ENCODE results near the gene KCNH4. TPM values are rescaled to one million over a fixed set of nuclear protein-coding genes. Genes with fewer than 3 reads are reported as not detected.
A peak's percentile ranks its signal among the peaks of the same experiment; 100 is the strongest.

KCNH4 gene
- total and polyA plus RNA-seq, 9 of the 15 experiments (the other 6 are each of a cell fraction or from before 2014, with no cell fraction given): 0.10 to 1.8 (median 0.50) TPM

DNA sequence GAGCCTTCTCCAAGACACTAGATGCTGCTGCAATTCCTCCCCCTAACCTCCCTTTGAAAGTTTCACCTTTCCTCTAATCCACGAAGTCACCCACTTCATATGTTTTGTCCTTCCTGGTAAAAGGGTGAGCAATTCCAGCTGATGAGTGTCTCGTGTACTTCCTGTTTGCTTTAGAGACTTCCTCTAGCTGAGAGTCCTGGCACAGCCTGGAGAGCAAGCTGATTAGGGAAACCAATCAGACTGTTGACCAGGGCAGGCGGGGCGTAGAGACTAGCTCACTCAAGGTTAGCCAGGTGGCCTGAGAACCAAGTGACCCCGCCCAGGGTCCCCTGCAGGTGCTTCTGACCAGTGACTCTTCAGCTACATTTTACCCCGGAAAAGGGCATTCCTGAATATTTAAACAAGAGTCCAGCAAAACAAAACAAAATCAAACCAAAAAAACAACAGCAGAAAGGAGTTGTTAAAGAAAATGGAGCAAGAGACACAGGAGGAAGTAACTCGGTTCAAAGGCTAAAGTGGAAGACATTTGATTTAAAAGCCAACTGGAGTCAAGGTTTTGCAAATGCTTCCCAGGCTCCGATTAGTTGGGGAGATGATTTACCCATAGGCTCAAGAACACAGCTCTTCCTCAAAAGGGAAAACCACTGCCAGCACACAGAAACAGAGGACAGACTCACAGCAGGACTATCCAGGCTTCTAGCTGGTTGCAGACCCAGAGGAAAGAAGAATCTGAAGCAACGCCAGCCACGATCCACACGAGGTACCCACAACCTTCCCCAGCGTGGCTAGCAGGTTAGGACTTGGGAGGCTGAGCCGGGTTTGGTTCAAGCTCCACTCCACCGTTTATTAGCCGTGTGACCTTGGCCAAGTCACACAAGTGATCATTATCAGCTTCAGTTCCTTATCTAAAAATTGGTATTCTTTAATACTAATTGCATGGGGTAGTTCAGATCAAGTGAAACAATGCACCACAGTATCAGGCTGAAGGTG, 45.0 kb downstream of the KCNH4 start (continued):
- TF ChIP-seq SRSF3 (IDR thresholded peaks at IDR 0.05; ENCODE audit: insufficient read depth, low read length) (no peak), GABPB2 (CRISPR knock-in tag; conservative IDR thresholded peaks at IDR 0.05) (no peak), BRF2 (IDR thresholded peaks at IDR 0.05; ENCODE audit: borderline replicate concordance, insufficient read depth, insufficient read length) (no peak)

- CTCF ChIA-PET (ENCODE audit: low intra/inter-chr PET ratio): no interaction called here
- ATAC-seq (no peak), DNase-seq (ENCODE audit: extremely low read depth in 1 of 4, low spot score in 3 of 4) (no peak), FAIRE-seq (no peak)
- no peak overlapping the region for H2AFZ ChIP-seq (ENCODE audit: low read depth, low read length)
- in situ Hi-C loops (cut with MboI): no loop called here
- no peaks in the 10 kb centered on the region for H3K9me3 ChIP-seq (replicated peaks; ENCODE audit: control insufficient read depth, insufficient read depth, low read depth, low read length)
- peaks cover 84% of the 10 kb centered on the region for H3K79me2 ChIP-seq (ENCODE audit: control insufficient read depth, insufficient read depth, low read length)
- POLR2A ChIA-PET: interaction anchor here (0.9 to 1.2 kb wide), 4 partner anchors 16 to 109 kb away, joined by 3 to 4 read pairs (median 4); partner anchors contain the start of gene KCNH4
- no peak overlapping the region for H3K4me2 ChIP-seq (ENCODE audit: insufficient read depth, low read length)
- no TSS peak for BruUV-seq (replicated peaks)
- H3K4me1 ChIP-seq (replicated peaks in 1 of 2; ENCODE audit: control insufficient read depth in 2 of 2, insufficient read depth in 2 of 2, low read length in 2 of 2): peaks cover 9 to 11% of the 10 kb centered on the region in 2 experiments; a peak in 3 of 5 replicates
- TF ChIP-seq, protein P1, sequence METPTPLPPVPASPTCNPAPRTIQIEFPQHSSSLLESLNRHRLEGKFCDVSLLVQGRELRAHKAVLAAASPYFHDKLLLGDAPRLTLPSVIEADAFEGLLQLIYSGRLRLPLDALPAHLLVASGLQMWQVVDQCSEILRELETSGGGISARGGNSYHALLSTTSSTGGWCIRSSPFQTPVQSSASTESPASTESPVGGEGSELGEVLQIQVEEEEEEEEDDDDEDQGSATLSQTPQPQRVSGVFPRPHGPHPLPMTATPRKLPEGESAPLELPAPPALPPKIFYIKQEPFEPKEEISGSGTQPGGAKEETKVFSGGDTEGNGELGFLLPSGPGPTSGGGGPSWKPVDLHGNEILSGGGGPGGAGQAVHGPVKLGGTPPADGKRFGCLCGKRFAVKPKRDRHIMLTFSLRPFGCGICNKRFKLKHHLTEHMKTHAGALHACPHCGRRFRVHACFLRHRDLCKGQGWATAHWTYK (CRISPR knock-in tag; IDR thresholded peaks at IDR 0.05): no peak
- TF ChIP-seq, protein P2, sequence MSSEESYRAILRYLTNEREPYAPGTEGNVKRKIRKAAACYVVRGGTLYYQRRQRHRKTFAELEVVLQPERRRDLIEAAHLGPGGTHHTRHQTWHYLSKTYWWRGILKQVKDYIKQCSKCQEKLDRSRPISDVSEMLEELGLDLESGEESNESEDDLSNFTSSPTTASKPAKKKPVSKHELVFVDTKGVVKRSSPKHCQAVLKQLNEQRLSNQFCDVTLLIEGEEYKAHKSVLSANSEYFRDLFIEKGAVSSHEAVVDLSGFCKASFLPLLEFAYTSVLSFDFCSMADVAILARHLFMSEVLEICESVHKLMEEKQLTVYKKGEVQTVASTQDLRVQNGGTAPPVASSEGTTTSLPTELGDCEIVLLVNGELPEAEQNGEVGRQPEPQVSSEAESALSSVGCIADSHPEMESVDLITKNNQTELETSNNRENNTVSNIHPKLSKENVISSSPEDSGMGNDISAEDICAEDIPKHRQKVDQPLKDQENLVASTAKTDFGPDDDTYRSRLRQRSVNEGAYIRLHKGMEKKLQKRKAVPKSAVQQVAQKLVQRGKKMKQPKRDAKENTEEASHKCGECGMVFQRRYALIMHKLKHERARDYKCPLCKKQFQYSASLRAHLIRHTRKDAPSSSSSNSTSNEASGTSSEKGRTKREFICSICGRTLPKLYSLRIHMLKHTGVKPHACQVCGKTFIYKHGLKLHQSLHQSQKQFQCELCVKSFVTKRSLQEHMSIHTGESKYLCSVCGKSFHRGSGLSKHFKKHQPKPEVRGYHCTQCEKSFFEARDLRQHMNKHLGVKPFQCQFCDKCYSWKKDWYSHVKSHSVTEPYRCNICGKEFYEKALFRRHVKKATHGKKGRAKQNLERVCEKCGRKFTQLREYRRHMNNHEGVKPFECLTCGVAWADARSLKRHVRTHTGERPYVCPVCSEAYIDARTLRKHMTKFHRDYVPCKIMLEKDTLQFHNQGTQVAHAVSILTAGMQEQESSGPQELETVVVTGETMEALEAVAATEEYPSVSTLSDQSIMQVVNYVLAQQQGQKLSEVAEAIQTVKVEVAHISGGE (CRISPR knock-in tag; IDR thresholded peaks at IDR 0.05): peak in 1 of 3 experiments; percentile 5; a peak in 1 of 6 replicates
- TF ChIP-seq CEBPG (CRISPR knock-in tag; IDR thresholded peaks at IDR 0.05) (no peak), CEBPG (tag; conservative IDR thresholded peaks at IDR 0.05 in 1 of 2, IDR thresholded peaks at IDR 0.05 in 1 of 2) (peak in 1 of 2 experiments; percentile 47; a peak in 2 of 4 replicates)
- peak overlapping the region; percentile 34; the same call in 1 of the 3 replicates for H3K27ac ChIP-seq (ENCODE audit: extremely low read depth, low read depth, low read length)
- no peak overlapping the region for H3K4me3 ChIP-seq
- peaks cover 85% of the 10 kb centered on the region for H3K36me3 ChIP-seq (ENCODE audit: control insufficient read depth, insufficient read depth, low read length)
- intact Hi-C loops (cut with micrococcal nuclease): no loop called here
- peaks cover 9% of the 10 kb centered on the region for H3K9me1 ChIP-seq (ENCODE audit: control insufficient read depth, insufficient read depth, low read length)
- H3K27me3 ChIP-seq (ENCODE audit: control insufficient read depth in 2 of 2, insufficient read depth in 2 of 2, low read length in 2 of 2): no peaks in the 10 kb centered on the region
- no peak overlapping the region for H3K9ac ChIP-seq (ENCODE audit: insufficient read depth in 1 of 2, low read depth in 2 of 2, low read length in 2 of 2)
- 87% methylated on average over 6 of the region's 6 CpGs for WGBS (ENCODE audit: insufficient coverage, low coverage, missing lambda C conversion rate)
- H4K20me1 ChIP-seq (replicated peaks; ENCODE audit: control insufficient read depth, insufficient read depth, low read length): peaks cover 9% of the 10 kb centered on the region; the same call in 1 of the 2 replicates
These were observed 45.8 kb downstream of the KCNH4 start for GRCh38 chr17:42135151-42135550.

All from K562 (cell line).